HEK293 (cell line): ENCODE results near the gene WWC1.

Source experiments
- CTCF ChIA-PET: fragments of 350-600 bp; formaldehyde crosslinking; extraction: SDS; loops from one replicate; lab custom pipeline; 2021; ENCODE audit warnings: antibody characterized with exemption; lab: Yijun Ruan, JAX
- POLR2A ChIA-PET: fragments of 300-600 bp; formaldehyde crosslinking; extraction: SDS; loops from one replicate; lab custom pipeline; 2020; ENCODE audit warnings: antibody characterized with exemption, inconsistent platforms; lab: Yijun Ruan, JAX
- H3K27ac ChIP-seq: fragments of 200-500 bp; sonication (Bioruptor generic); 2 replicates; pipeline ENCODE4 v1.5.1; 2014; ENCODE audit warnings: low read depth, low read length, control low read depth, inconsistent platforms; ENCODE audit errors: extremely low read depth
- H3K36me3 ChIP-seq, 2 experiments: fragments of 200-500 bp in 1 of 2; sonication (Bioruptor generic) in 1 of 2; 1 replicate in 1 of 2; 2 replicates in 1 of 2; pipeline ENCODE4 v1.5.1; 2014 to 2017; ENCODE audit warnings: inconsistent platforms in 2 of 2, low read length in 2 of 2; ENCODE audit not compliant: control insufficient read depth in 2 of 2, insufficient read depth in 1 of 2
- H3K4me1 ChIP-seq: fragments of 200-500 bp; sonication (Bioruptor generic); 2 replicates; pipeline ENCODE4 v1.5.1; 2014; ENCODE audit warnings: mild to moderate bottlenecking, low read length, inconsistent platforms; ENCODE audit not compliant: control insufficient read depth, insufficient read depth
- H3K4me3 ChIP-seq: 2 replicates; pipeline ENCODE4 v1.5.1; 2011; ENCODE audit warnings: low read depth, mild to moderate bottlenecking, control low read depth, low read length, moderate library complexity
- H3K9me3 ChIP-seq: fragments of 200-500 bp; sonication (Bioruptor generic); 2 replicates; pipeline ENCODE4 v1.5.1; 2014; ENCODE audit warnings: low read depth, low read length, inconsistent platforms; ENCODE audit not compliant: control insufficient read depth, insufficient read depth
- GLI2 ChIP-seq: fragments of 450-650 bp; formaldehyde crosslinking; IDR thresholded peaks from 2 replicates; pipeline ENCODE4; 2017; ENCODE audit warnings: missing biosample characterization, missing genetic modification characterization, low read depth, borderline replicate concordance
- KLF7 ChIP-seq: fragments of 450-650 bp; formaldehyde crosslinking; IDR thresholded peaks from 2 replicates; pipeline ENCODE4 v1.5.1; 2016; ENCODE audit warnings: missing biosample characterization, missing genetic modification characterization, borderline replicate concordance
- KLF8 ChIP-seq: fragments of 450-650 bp; formaldehyde crosslinking; IDR thresholded peaks from 2 replicates; pipeline ENCODE4 v1.5.1; 2016; ENCODE audit warnings: missing biosample characterization, missing genetic modification characterization
- OSR2 ChIP-seq: fragments of 450-650 bp; formaldehyde crosslinking; IDR thresholded peaks from 2 replicates; pipeline ENCODE4 v1.5.1; 2016; ENCODE audit warnings: missing biosample characterization, missing genetic modification characterization
- PRDM1 ChIP-seq: fragments of 450-650 bp; formaldehyde crosslinking; IDR thresholded peaks from 2 replicates; pipeline ENCODE4; 2016; ENCODE audit warnings: missing biosample characterization, missing genetic modification characterization
- TCF7L2 ChIP-seq: IDR thresholded peaks from 2 replicates; pipeline ENCODE4 v1.6.1; 2011; ENCODE audit warnings: low read depth, mild to moderate bottlenecking, inconsistent platforms, low read length, moderate library complexity, borderline replicate concordance
- ZBTB21 ChIP-seq: fragments of 450-650 bp; formaldehyde crosslinking; IDR thresholded peaks from 2 replicates; pipeline ENCODE4 v1.5.1; 2017; ENCODE audit warnings: missing biosample characterization, missing genetic modification characterization
- ZEB2 ChIP-seq: fragments of 450-650 bp; formaldehyde crosslinking; IDR thresholded peaks from 2 replicates; pipeline ENCODE4 v1.5.1; 2016; ENCODE audit warnings: missing biosample characterization, missing genetic modification characterization
- ZNF121 ChIP-seq: fragments of 450-650 bp; formaldehyde crosslinking; IDR thresholded peaks from 2 replicates; pipeline ENCODE4 v1.5.1; 2016; ENCODE audit warnings: missing biosample characterization, missing genetic modification characterization
- ZNF138 ChIP-seq: fragments of 450-650 bp; formaldehyde crosslinking; IDR thresholded peaks from 2 replicates; pipeline ENCODE4 v1.5.1; 2016; ENCODE audit warnings: missing biosample characterization, missing genetic modification characterization, borderline replicate concordance
- ZNF2 ChIP-seq: fragments of 450-650 bp; formaldehyde crosslinking; IDR thresholded peaks from 2 replicates; pipeline ENCODE4 v1.5.1; 2016; ENCODE audit warnings: missing biosample characterization, missing genetic modification characterization
- ZNF239 ChIP-seq: fragments of 450-650 bp; formaldehyde crosslinking; IDR thresholded peaks from 2 replicates; pipeline ENCODE4 v1.5.1; 2016; ENCODE audit warnings: missing biosample characterization, missing genetic modification characterization
- ZNF426 ChIP-seq: fragments of 450-650 bp; formaldehyde crosslinking; IDR thresholded peaks from 2 replicates; pipeline ENCODE4 v1.5.1; 2017; ENCODE audit warnings: missing biosample characterization, missing genetic modification characterization, mild to moderate bottlenecking, inconsistent platforms, moderate library complexity
- ZNF510 ChIP-seq: fragments of 450-650 bp; formaldehyde crosslinking; IDR thresholded peaks from 2 replicates; pipeline ENCODE4 v1.5.1; 2018; ENCODE audit warnings: mild to moderate bottlenecking, missing genetic modification characterization, missing biosample characterization; ENCODE audit not compliant: insufficient replicate concordance
- ZNF561 ChIP-seq: fragments of 450-650 bp; IDR thresholded peaks from 2 replicates; pipeline ENCODE4 v1.5.1; 2018; ENCODE audit warnings: missing biosample characterization, missing genetic modification characterization, borderline replicate concordance
- ZNF571 ChIP-seq: fragments of 450-650 bp; formaldehyde crosslinking; IDR thresholded peaks from 2 replicates; pipeline ENCODE4 v1.5.0; 2017; ENCODE audit warnings: missing biosample characterization, missing genetic modification characterization
- ZNF707 ChIP-seq: fragments of 450-650 bp; formaldehyde crosslinking; IDR thresholded peaks from 2 replicates; pipeline ENCODE4 v1.5.1; 2016; ENCODE audit warnings: missing biosample characterization, missing genetic modification characterization
- ZNF791 ChIP-seq: fragments of 450-650 bp; formaldehyde crosslinking; IDR thresholded peaks from 2 replicates; pipeline ENCODE4 v1.5.1; 2016; ENCODE audit warnings: missing biosample characterization, missing genetic modification characterization
- ZSCAN16 ChIP-seq: fragments of 450-650 bp; formaldehyde crosslinking; IDR thresholded peaks from 2 replicates; pipeline ENCODE4 v1.5.1; 2016; ENCODE audit warnings: missing biosample characterization, missing genetic modification characterization
- ZSCAN30 ChIP-seq: fragments of 450-650 bp; IDR thresholded peaks from 2 replicates; pipeline ENCODE4 v1.5.1; 2018; ENCODE audit warnings: missing biosample characterization, mild to moderate bottlenecking, missing genetic modification characterization, moderate library complexity
- TF ChIP-seq, protein P1 (sequence below): fragments of 450-650 bp; formaldehyde crosslinking; IDR thresholded peaks from 2 replicates; pipeline ENCODE4 v1.5.1; 2017; ENCODE audit warnings: missing biosample characterization, missing genetic modification characterization
- TF ChIP-seq, protein P2 (sequence below): fragments of 450-650 bp; formaldehyde crosslinking; IDR thresholded peaks from 2 replicates; pipeline ENCODE4 v1.5.1; 2017; ENCODE audit warnings: missing biosample characterization, missing genetic modification characterization
- TF ChIP-seq, protein P3 (sequence below): fragments of 450-650 bp; formaldehyde crosslinking; IDR thresholded peaks from 2 replicates; pipeline ENCODE4 v1.5.1; 2016; ENCODE audit warnings: missing biosample characterization, missing genetic modification characterization
- TF ChIP-seq, protein P4 (sequence below): fragments of 450-650 bp; formaldehyde crosslinking; IDR thresholded peaks from 2 replicates; pipeline ENCODE4 v1.5.1; 2016; ENCODE audit warnings: missing biosample characterization, missing genetic modification characterization
- TF ChIP-seq, protein P5 (sequence below): fragments of 450-650 bp; formaldehyde crosslinking; IDR thresholded peaks from 2 replicates; pipeline ENCODE4 v1.5.1; 2016; ENCODE audit warnings: missing biosample characterization, missing genetic modification characterization, borderline replicate concordance

WWC1 gene

DNA sequence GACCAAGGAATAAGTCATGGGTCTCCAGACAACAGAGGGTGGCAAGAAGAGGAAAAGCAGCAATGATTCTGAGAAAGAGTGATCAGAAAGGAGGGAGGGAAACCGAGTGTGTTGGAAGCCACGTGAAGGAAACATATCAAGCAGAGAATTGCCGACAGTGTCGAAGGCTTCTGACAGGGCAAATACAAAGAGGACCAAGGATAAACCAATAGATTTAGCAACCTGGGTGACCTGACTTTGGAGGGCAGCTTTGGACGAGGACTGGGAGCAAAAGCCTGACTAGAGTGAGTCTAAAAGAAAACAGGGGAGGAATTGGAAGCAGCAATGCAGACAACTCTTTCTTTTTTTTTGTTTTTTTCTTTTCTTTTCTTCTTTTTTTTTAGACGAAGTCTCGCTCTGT lies 83.8 kb downstream of the WWC1 start (continued):
- TF ChIP-seq OSR2: no peak
- TF ChIP-seq, protein P1, sequence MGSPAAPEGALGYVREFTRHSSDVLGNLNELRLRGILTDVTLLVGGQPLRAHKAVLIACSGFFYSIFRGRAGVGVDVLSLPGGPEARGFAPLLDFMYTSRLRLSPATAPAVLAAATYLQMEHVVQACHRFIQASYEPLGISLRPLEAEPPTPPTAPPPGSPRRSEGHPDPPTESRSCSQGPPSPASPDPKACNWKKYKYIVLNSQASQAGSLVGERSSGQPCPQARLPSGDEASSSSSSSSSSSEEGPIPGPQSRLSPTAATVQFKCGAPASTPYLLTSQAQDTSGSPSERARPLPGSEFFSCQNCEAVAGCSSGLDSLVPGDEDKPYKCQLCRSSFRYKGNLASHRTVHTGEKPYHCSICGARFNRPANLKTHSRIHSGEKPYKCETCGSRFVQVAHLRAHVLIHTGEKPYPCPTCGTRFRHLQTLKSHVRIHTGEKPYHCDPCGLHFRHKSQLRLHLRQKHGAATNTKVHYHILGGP (tag by site-specific recombination): no peak
- no peak for TF ChIP-seq ZBTB21 (tag by site-specific recombination)
- no peak for TF ChIP-seq ZNF561 (tag by site-specific recombination)
- TF ChIP-seq, protein P2, sequence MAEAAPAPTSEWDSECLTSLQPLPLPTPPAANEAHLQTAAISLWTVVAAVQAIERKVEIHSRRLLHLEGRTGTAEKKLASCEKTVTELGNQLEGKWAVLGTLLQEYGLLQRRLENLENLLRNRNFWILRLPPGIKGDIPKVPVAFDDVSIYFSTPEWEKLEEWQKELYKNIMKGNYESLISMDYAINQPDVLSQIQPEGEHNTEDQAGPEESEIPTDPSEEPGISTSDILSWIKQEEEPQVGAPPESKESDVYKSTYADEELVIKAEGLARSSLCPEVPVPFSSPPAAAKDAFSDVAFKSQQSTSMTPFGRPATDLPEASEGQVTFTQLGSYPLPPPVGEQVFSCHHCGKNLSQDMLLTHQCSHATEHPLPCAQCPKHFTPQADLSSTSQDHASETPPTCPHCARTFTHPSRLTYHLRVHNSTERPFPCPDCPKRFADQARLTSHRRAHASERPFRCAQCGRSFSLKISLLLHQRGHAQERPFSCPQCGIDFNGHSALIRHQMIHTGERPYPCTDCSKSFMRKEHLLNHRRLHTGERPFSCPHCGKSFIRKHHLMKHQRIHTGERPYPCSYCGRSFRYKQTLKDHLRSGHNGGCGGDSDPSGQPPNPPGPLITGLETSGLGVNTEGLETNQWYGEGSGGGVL (tag by site-specific recombination): no peak
- no peak for TF ChIP-seq ZSCAN16 (tag by site-specific recombination)

DNA sequence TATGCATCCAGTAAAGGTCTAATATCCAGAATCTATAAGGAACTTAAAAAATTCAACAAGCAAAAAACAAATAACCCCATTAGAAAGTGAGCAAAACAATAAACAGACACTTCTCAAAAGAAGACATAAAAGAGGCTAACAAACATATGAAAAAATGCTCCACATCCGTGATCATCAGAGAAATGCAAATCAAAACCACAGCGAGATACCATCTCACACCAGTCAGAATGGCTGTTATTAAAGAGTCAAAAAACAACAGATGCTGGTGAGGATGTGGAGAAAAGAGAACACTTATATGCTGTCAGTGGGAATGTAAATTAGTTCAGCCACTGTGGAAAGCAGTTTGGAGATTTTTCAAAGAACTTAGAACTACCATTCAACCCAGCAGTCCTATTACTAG lies 86.1 kb downstream of the WWC1 start:
- no peak for TF ChIP-seq ZNF121
- TF ChIP-seq ZNF138: no peak
- TF ChIP-seq KLF8 (tag by site-specific recombination): no peak
- TF ChIP-seq ZNF2 (tag by site-specific recombination): no peak
- TF ChIP-seq ZNF510 (tag by site-specific recombination): no peak
- no peak for TF ChIP-seq ZEB2 (tag by site-specific recombination)
- TF ChIP-seq, protein P3, sequence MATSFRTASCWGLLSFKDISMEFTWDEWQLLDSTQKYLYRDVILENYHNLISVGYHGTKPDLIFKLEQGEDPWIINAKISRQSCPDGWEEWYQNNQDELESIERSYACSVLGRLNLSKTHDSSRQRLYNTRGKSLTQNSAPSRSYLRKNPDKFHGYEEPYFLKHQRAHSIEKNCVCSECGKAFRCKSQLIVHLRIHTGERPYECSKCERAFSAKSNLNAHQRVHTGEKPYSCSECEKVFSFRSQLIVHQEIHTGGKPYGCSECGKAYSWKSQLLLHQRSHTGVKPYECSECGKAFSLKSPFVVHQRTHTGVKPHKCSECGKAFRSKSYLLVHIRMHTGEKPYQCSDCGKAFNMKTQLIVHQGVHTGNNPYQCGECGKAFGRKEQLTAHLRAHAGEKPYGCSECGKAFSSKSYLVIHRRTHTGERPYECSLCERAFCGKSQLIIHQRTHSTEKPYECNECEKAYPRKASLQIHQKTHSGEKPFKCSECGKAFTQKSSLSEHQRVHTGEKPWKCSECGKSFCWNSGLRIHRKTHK (tag by site-specific recombination): no peak
- TF ChIP-seq ZNF707 (tag by site-specific recombination): no peak
- no peak for TF ChIP-seq PRDM1 (tag by site-specific recombination)
- TF ChIP-seq ZNF791 (tag by site-specific recombination): no peak

DNA sequence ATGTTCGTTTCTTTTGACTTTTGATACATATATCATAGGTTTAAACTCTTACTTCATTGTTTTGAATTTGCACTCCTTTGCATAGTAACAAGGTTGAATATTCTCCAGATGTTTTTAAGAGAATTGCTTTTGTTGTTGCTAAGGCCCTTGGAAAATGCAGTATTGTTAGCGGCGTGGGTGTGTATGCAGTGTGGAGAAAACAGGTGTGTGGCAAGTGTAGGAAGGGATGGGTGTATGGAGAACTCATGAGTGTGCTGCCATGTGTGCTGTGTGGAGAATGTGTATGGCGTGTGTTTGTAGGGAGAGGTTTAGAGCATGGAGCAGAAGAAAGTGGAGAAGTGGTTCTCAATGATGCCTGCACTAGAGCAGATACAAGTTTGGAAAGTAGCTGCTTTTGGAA lies 87.3 kb downstream of the WWC1 start:
- H3K4me1 ChIP-seq: no peaks in the 10 kb centered on the region
- ChIA-PET POLR2A (no interaction called here), CTCF (no interaction called here)
- H3K36me3 ChIP-seq: no peaks in the 10 kb centered on the region
- no peaks in the 10 kb centered on the region for H3K9me3 ChIP-seq
- H3K4me3 ChIP-seq: no peak overlapping the region
- no peak for TF ChIP-seq ZNF571 (tag by site-specific recombination)
- no peak for TF ChIP-seq TCF7L2
- TF ChIP-seq, protein P4, sequence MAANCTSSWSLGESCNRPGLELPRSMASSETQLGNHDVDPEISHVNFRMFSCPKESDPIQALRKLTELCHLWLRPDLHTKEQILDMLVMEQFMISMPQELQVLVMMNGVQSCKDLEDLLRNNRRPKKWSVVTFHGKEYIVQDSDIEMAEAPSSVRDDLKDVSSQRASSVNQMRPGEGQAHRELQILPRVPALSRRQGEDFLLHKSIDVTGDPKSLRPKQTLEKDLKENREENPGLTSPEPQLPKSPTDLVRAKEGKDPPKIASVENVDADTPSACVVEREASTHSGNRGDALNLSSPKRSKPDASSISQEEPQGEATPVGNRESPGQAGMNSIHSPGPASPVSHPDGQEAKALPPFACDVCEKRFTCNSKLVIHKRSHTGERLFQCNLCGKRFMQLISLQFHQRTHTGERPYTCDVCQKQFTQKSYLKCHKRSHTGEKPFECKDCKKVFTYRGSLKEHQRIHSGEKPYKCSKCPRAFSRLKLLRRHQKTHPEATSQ: no peak
- no peak for TF ChIP-seq GLI2 (tag by site-specific recombination)
- no peak for TF ChIP-seq ZNF426 (tag by site-specific recombination)
- no peak for TF ChIP-seq KLF7 (tag by site-specific recombination)
- TF ChIP-seq ZNF239 (tag by site-specific recombination): no peak
- TF ChIP-seq, protein P5, sequence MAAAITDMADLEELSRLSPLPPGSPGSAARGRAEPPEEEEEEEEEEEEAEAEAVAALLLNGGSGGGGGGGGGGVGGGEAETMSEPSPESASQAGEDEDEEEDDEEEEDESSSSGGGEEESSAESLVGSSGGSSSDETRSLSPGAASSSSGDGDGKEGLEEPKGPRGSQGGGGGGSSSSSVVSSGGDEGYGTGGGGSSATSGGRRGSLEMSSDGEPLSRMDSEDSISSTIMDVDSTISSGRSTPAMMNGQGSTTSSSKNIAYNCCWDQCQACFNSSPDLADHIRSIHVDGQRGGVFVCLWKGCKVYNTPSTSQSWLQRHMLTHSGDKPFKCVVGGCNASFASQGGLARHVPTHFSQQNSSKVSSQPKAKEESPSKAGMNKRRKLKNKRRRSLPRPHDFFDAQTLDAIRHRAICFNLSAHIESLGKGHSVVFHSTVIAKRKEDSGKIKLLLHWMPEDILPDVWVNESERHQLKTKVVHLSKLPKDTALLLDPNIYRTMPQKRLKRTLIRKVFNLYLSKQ (tag by site-specific recombination): no peak
- TF ChIP-seq ZSCAN30 (tag by site-specific recombination): no peak
- H3K27ac ChIP-seq: no peak overlapping the region

More for the DNA sequence above, 86.1 kb downstream of the WWC1 start:
- ChIA-PET CTCF (no interaction called here), POLR2A (no interaction called here)
- no peaks in the 10 kb centered on the region for H3K9me3 ChIP-seq
- no peak overlapping the region for H3K27ac ChIP-seq
- no peaks in the 10 kb centered on the region for H3K4me1 ChIP-seq
- H3K4me3 ChIP-seq: no peak overlapping the region
- H3K36me3 ChIP-seq: no peaks in the 10 kb centered on the region
